ENCODE measurements around the gene RANBP17. TPM values are rescaled to one million over a fixed set of nuclear protein-coding genes. Genes with fewer than 3 reads are reported as not detected.

Gene RANBP17
- polyA plus RNA-seq, 1 donor from 2014 or later, result not detected

DNA sequence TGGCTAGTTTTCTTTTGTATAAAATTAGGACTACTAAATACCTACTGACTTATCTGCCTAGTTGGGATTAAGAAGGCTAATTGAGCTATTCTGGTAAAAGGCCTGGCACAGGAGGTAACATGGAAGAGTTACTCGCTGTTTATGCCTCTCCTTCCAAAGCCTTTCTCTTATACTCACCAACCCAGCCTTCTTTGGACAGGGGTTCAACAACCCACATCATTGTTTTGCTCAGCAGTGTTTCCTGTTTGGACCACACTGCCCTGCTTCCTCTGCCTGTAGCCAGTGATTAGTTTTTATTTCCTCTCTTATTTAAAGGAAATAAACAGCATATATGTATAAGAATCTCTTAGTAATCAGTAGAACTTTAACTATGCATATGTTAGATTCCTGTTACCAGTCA lies 362.1 kb downstream of the RANBP17 start:
- Mint-ChIP-seq H3K27ac (no peak overlapping the region), H3K4me3 (no peak overlapping the region), H3K27me3 (peaks cover 15% of the 10 kb centered on the region)

DNA sequence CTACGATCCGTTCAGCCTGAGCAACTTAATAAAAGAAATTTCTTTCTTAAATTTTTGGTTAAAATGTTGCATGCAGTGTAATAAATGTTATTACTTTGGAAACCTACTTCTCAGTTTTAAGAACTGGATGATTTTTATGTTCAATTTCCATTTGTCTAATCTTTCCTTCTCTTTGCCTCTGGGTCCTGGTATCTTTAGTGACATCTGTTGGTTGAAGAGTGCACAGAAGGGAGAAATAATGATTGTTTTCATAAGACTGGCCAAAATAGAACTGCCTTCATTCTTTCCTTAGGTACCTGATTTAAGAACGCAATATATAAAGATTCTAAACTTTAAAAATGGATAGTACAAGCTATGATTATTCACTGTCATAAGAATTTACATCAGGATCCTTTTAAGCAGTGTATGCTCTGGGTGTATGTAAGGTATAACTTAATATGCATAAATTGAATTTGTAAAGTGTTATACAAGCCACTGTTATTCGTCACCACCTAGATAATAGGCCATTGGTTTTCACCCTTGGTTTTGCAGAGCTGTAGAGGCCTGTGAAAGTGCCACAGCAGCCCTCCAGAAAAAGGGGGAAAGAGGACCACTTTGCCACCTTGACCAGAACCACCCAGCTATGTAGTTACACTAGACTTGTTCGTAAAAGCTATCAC lies 364.4 kb downstream of the RANBP17 start:
- Mint-ChIP-seq H3K9me3 (no peaks in the 10 kb centered on the region), H3K4me3 (no peak overlapping the region), H3K4me1 (peaks cover 0 to 1% (median 0%) of the 10 kb centered on the region in 3 donors), H3K36me3 (no peaks in the 10 kb centered on the region), H3K27ac (no peak overlapping the region), H3K27me3 (peaks cover 10% of the 10 kb centered on the region)

More for the DNA sequence above, 362.1 kb downstream of the RANBP17 start:
- peaks cover 0 to 1% (median 0%) of the 10 kb centered on the region in 3 donors for H3K9me3 Mint-ChIP-seq
- H3K4me1 Mint-ChIP-seq, result peaks cover 0 to 1% (median 0%) of the 10 kb centered on the region in 3 donors
- no peaks in the 10 kb centered on the region for H3K36me3 Mint-ChIP-seq

DNA sequence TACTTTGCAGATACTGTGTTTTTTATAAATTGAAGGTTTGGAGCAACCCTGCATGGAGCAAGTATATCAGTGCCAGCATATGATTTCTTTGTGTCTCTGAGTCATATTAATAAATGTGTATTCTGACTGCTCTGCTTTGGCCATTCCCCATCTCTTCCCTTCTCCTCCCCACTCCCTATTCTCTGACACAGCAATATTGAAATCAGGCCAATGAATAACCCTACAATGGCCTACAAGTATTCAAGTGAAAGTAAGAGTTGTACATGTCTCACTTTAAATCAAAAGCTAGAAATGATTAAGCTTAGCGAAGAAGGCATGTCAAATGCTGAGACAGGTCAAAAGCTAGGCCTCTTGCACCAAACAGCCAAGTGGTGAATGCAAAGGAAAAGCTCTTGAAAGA lies 365.0 kb downstream of the RANBP17 start:
- Mint-ChIP-seq H3K9me3 (no peaks in the 10 kb centered on the region), H3K4me1 (peaks cover 0 to 1% (median 0%) of the 10 kb centered on the region in 3 donors), H3K36me3 (no peaks in the 10 kb centered on the region), H3K27ac (no peak overlapping the region), H3K4me3 (no peak overlapping the region), H3K27me3 (peaks cover 8% of the 10 kb centered on the region)

DNA sequence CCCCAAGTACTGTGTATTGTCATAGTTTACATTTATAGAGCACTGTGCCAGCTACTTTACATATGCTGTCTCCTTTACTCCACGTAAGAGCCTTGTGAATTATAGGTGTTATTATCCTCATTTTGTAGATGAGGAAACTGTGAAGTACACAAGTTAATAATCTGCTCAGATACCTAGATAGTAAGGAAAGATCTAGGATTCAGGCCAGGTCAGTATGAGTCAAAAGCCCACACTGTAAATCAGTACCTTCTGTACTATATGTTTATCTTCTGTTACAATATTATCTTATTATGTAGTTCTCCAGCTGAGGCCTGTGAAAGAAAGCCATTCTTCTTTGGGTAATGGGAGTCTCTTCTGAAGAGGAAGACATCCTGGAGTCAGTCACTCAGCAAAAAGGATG lies 374.8 kb downstream of the RANBP17 start:
- Mint-ChIP-seq H3K9me3 (no peaks in the 10 kb centered on the region), H3K27me3 (peaks cover 4% of the 10 kb centered on the region), H3K4me3 (no peak overlapping the region), H3K36me3 (no peaks in the 10 kb centered on the region), H3K27ac (no peak overlapping the region), H3K4me1 (no peaks in the 10 kb centered on the region)

DNA sequence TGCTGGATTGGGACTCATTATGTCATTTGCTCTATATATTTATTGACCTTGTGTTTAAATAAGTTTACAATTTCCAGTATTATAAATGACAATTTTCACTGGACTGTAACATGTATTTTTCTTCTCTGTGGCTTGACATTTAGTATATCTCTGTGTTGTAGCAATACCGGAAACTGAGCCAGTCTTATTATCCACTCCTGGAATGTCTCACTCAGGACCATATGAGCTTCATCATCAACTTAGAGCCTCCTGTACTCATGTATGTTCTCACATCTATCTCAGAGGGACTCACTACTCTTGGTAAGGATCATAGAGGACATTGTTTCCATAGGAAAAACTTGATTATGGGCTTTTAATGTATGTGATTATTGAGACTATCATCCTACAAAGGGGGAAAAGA lies 380.7 kb downstream of the RANBP17 start:
- peaks cover under 1 to 6% (median under 1%) of the 10 kb centered on the region in 3 donors for H3K9me3 Mint-ChIP-seq
- peaks cover 3% of the 10 kb centered on the region for H3K27me3 Mint-ChIP-seq
- H3K4me3 Mint-ChIP-seq, result no peak overlapping the region
- H3K36me3 Mint-ChIP-seq, result no peaks in the 10 kb centered on the region
- no peaks in the 10 kb centered on the region for H3K4me1 Mint-ChIP-seq
- no peak overlapping the region for H3K27ac Mint-ChIP-seq

DNA sequence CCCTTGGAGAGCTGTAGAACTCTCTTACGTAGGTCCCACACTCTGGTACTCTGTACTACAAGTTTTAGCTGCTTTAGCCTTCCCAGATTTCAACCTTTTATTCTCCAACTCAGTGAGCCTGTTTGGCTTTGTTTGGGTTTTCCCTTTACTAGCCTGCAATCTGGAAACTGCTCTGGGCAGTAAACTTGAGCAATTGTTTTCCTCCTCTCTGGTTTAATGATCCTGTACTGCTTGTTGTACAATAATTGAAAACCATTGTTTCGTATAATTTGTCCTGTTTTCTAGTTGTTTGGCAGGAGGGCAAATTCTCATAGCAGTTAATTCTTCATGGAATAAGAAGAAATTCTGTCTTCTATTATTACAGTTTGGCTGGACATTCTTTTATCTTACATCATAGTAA lies 384.4 kb downstream of the RANBP17 start:
- H3K9me3 Mint-ChIP-seq, result peaks cover 11 to 29% (median 13%) of the 10 kb centered on the region in 3 donors
- H3K27me3 Mint-ChIP-seq, result peaks cover 1% of the 10 kb centered on the region
- H3K36me3 Mint-ChIP-seq, result peaks cover 2% of the 10 kb centered on the region
- H3K27ac Mint-ChIP-seq, result no peak overlapping the region
- H3K4me3 Mint-ChIP-seq, result no peak overlapping the region
- no peaks in the 10 kb centered on the region for H3K4me1 Mint-ChIP-seq

DNA sequence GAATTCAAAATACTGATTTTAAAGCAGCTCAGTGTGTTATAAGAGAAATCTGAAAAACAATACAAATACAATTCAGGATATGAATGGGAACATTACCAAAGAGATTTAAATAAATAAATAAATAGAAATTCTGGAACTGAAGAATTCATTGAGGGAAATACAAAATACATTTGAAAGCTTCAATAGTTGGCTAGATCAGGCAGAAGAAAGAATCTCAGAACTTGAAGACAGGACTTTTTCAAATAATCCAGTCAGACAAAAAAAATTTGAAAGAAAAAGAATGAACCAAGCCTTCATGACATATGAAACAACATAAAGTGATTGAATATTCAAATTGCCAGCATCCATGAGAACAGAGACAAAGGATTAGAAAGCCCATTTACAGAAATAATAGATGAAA lies 387.6 kb downstream of the RANBP17 start:
- Mint-ChIP-seq H3K27ac (no peak overlapping the region), H3K9me3 (peaks cover 15 to 39% (median 18%) of the 10 kb centered on the region in 3 donors), H3K27me3 (peaks cover 3% of the 10 kb centered on the region), H3K36me3 (peaks cover 4% of the 10 kb centered on the region), H3K4me1 (no peaks in the 10 kb centered on the region), H3K4me3 (no peak overlapping the region)

DNA sequence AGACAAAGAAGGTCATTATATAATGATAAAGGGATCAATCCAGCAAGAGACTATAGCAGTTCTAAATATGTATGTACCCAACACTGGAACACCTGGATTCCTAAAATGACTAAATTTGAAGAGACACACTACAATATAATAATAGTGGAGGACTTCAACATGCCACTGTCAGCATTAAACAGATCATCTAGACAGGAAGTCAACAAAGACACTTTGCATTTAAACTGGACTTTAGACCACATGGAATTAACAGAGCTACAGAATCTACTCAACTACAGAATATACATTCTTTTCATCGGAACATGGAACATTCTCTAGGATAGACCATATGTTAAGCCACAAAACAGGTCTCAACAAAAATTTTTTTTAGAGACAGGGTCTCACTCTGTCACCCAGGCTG lies 388.9 kb downstream of the RANBP17 start:
- peaks cover 4% of the 10 kb centered on the region for H3K36me3 Mint-ChIP-seq
- H3K4me1 Mint-ChIP-seq, result no peaks in the 10 kb centered on the region
- H3K27ac Mint-ChIP-seq, result no peak overlapping the region
- no peak overlapping the region for H3K4me3 Mint-ChIP-seq
- peaks cover 15 to 39% (median 18%) of the 10 kb centered on the region in 3 donors for H3K9me3 Mint-ChIP-seq
- peaks cover 2% of the 10 kb centered on the region for H3K27me3 Mint-ChIP-seq

DNA sequence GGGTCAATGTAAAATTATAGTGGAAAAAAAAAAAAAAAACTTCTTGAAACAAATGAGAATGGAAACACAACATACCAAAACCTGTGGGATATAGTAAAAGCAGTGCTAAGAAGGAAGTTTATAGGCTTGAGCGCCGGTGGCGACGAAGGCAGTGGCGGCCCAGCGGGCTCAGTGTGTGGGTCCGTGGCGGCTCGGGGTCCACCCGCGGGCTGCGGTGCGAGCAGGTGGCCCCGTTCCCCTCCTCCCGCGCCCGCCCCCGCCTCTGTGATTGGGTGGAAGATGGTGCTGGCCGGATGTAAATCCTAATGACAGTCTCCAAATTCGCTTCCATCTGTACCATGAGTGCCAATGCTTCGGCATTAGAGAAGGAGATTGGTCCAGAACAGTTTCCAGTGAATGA lies 389.7 kb downstream of the RANBP17 start:
- Mint-ChIP-seq H3K4me1 (no peaks in the 10 kb centered on the region), H3K27ac (no peak overlapping the region), H3K9me3 (peaks cover 15 to 37% (median 18%) of the 10 kb centered on the region in 3 donors), H3K36me3 (peaks cover 4% of the 10 kb centered on the region), H3K4me3 (no peak overlapping the region), H3K27me3 (peaks cover 2% of the 10 kb centered on the region)

DNA sequence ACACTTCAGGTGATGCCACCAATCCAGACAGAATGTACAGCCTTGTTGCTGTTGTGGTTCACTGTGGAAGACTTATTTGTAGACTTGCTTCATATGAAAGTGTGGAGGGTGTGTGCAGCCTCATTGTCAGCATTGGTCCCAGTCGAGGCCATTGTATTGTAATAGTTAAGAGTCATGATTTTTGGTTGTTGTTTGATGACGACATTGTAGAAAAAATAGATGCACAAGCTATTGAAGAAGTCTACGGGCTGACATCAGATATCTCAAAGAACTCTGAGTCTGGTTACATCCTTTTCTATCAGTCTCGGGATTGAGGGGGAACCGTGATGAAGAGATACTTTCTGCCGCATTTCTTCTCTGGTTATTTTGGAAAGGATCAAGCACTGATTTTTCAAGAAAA lies 390.9 kb downstream of the RANBP17 start:
- Mint-ChIP-seq H3K27me3 (peaks cover 2% of the 10 kb centered on the region), H3K4me1 (no peaks in the 10 kb centered on the region), H3K4me3 (no peak overlapping the region), H3K9me3 (peaks cover 13 to 32% (median 16%) of the 10 kb centered on the region in 3 donors), H3K36me3 (peaks cover 4% of the 10 kb centered on the region), H3K27ac (no peak overlapping the region)

DNA sequence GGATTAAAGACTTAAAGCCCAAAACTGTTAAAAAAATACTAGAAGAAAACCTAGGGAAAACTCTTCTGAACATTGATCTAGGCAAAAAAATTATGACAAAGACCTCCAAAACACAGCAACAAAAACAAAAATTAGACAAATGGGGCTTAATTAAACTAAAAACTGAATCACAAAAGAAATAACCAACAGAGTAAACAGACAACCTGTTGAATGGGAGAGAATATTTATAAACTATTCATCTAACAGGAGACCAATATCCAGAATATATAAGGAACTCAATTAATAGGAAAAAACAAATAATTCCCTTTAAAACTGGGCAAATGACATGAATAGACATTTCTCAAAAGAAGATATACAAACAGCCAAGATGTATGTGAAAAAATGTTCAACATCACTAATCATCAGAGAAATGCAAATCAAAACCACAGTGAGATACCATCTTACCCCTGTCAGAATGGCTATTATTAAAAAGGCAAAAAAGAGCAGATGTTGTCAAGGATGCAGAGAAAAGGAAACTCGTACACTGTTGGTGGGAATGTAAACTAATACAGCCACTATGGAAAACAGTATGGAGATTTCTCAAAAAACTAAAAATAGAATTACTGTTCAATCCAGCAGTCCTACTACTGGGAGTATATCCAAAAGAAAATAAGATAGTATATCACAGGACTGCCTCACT lies 397.1 kb downstream of the RANBP17 start:
- Mint-ChIP-seq H3K4me1 (no peaks in the 10 kb centered on the region), H3K36me3 (peaks cover 2% of the 10 kb centered on the region), H3K4me3 (no peak overlapping the region), H3K27me3 (no peaks in the 10 kb centered on the region), H3K9me3 (no peaks in the 10 kb centered on the region), H3K27ac (no peak overlapping the region)

DNA sequence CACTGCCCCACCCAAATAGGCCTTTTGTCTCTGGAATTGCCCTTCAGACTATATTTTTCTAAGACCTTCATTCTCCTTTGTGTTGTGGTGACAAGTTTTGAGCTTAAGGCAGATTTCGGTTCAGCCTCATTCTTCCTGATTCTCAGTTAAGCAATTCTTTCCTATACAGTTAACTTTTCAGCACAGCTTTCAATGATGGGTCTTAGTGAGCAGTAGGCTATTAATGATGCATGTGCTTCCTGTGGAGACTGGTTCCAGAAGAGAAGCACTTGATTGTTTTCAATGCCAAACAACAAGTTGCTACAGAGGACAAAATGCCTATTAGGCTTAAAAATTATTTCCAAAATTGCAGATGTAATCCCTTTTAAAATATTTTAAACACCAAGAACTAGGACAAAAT lies 399.5 kb downstream of the RANBP17 start:
- Mint-ChIP-seq H3K4me3 (no peak overlapping the region), H3K9me3 (no peaks in the 10 kb centered on the region), H3K27ac (no peak overlapping the region), H3K4me1 (peaks cover 0 to 2% (median 0%) of the 10 kb centered on the region in 3 donors), H3K27me3 (no peaks in the 10 kb centered on the region), H3K36me3 (peaks cover 2% of the 10 kb centered on the region)

DNA sequence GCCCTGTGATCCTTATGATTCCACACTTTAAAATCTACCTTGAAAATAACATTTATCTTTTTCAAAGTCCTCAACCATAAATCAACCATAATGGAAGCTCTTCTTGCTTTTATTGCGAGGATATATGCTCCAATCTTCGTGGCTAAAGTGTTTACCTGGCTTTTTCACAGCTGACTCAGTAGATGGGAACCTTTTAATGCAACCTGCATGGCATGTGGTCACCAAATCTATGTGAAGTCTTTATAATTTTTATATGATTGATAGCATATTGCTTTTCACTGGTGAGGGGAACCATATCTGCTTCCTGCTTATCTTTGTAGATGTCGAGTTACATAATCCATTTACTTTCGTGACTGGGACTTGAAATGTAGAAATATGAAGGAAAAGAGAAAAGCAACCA lies 400.1 kb downstream of the RANBP17 start:
- H3K9me3 Mint-ChIP-seq, result no peaks in the 10 kb centered on the region
- H3K27me3 Mint-ChIP-seq, result no peaks in the 10 kb centered on the region
- peaks cover 2% of the 10 kb centered on the region for H3K36me3 Mint-ChIP-seq
- peaks cover 0 to 2% (median 0%) of the 10 kb centered on the region in 3 donors for H3K4me1 Mint-ChIP-seq
- H3K4me3 Mint-ChIP-seq, result no peak overlapping the region
- H3K27ac Mint-ChIP-seq, result no peak overlapping the region

DNA sequence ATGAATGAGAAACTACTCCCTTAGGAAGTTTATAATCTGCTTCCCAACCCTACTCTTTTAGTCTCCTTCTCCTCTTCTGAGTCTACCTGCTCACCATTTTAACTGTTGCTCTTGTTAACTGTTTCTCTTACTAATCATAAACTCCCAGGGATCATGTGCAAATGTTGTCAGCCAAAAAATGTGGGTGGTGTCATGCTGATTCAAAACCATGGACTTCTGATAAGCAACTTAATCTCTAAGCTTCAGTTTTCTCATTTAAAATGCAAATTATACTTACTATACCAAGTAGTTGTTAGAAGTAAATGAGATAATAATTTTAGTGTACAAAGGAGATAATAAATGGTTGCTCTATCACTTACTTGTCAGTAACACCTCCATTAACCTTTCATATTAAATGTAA lies 401.4 kb downstream of the RANBP17 start:
- Mint-ChIP-seq H3K9me3 (no peaks in the 10 kb centered on the region), H3K27ac (no peak overlapping the region), H3K27me3 (no peaks in the 10 kb centered on the region)

DNA sequence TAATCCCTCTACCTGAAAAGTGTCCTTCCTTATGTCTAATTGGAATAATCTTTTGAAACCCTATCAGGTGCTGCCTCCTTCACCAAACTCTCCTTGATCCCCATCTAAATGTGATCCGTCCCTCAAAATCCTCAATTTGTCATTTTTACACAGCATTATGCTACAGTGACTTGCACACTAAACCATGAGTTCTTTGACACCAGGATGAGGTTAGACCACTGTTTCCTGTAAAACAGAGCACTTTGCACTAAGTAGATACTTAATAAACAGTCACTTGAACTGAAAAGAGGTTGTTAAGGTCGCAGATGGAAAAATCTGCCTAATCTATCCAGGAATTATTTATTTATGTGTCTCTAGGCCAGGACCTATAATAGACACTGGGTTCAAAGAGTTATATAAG lies 403.0 kb downstream of the RANBP17 start:
- H3K4me1 Mint-ChIP-seq, result peaks cover 0 to 2% (median 0%) of the 10 kb centered on the region in 3 donors
- H3K9me3 Mint-ChIP-seq, result no peaks in the 10 kb centered on the region
- peaks cover 1% of the 10 kb centered on the region for H3K36me3 Mint-ChIP-seq
- H3K27ac Mint-ChIP-seq, result no peak overlapping the region
- no peaks in the 10 kb centered on the region for H3K27me3 Mint-ChIP-seq
- H3K4me3 Mint-ChIP-seq, result no peak overlapping the region

More for the DNA sequence above, 401.4 kb downstream of the RANBP17 start:
- Mint-ChIP-seq H3K36me3 (peaks cover 2% of the 10 kb centered on the region), H3K4me1 (peaks cover 0 to 2% (median 0%) of the 10 kb centered on the region in 3 donors), H3K4me3 (no peak overlapping the region)
